Measurements from ENCODE around the gene GRIFIN. TPM values are rescaled to one million over a fixed set of nuclear protein-coding genes. Genes with fewer than 3 reads are reported as not detected.

GRIFIN gene
- total and polyA plus RNA-seq, 10 donors, result not detected

DNA sequence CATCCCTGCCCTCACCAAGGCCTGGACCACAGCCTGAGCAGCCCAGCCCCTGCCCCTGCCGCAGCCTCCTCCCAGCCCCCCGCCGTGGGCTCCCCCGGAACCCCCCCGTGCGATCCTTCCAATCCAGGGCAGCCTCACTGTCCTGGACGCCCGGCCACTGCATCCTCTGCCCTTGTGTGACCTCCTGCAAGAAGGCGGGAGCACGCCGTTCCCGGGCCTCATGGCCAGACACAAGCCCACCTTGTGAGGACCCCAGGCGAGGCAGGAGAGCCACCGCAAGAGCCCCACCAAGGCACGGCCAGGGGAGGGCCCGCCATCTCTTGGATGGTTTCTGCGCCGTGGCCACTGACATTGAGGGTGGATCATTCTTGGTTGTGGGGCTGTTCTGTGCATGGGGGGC is 35.6 kb upstream of the GRIFIN start:
- H3K27me3 ChIP-seq (replicated peaks in 1 of 7), result no peaks in the 10 kb centered on the region
- H3K36me3 ChIP-seq, result no peaks in the 10 kb centered on the region
- no peaks in the 10 kb centered on the region for H3K9me3 ChIP-seq
- DNase-seq, result peak; percentile 88
- TF ChIP-seq, protein P1, sequence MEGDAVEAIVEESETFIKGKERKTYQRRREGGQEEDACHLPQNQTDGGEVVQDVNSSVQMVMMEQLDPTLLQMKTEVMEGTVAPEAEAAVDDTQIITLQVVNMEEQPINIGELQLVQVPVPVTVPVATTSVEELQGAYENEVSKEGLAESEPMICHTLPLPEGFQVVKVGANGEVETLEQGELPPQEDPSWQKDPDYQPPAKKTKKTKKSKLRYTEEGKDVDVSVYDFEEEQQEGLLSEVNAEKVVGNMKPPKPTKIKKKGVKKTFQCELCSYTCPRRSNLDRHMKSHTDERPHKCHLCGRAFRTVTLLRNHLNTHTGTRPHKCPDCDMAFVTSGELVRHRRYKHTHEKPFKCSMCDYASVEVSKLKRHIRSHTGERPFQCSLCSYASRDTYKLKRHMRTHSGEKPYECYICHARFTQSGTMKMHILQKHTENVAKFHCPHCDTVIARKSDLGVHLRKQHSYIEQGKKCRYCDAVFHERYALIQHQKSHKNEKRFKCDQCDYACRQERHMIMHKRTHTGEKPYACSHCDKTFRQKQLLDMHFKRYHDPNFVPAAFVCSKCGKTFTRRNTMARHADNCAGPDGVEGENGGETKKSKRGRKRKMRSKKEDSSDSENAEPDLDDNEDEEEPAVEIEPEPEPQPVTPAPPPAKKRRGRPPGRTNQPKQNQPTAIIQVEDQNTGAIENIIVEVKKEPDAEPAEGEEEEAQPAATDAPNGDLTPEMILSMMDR (IDR thresholded peaks at IDR 0.05 in 8 of 11, conservative IDR thresholded peaks at IDR 0.05 in 3 of 11), result no peak
- TF ChIP-seq POLR2AphosphoS5 (IDR thresholded peaks at IDR 0.05), result no peak
- no peak for TF ChIP-seq POLR2A (IDR thresholded peaks at IDR 0.05)
- H3K4me1 ChIP-seq, result peaks cover 52 to 87% (median 67%) of the 10 kb centered on the region in 6 donors
- peak overlapping the region in 2 of 8 donors; percentile 13 to 55 for H3K4me3 ChIP-seq
- WGBS, 5 donors, result 29 to 45% (median 30%) methylated on average over 4 to 18 of the region's 18 CpGs
- peak overlapping the region; percentile 73 to 97 (median 90) for H3K27ac ChIP-seq
- intact Hi-C loops (cut with DNase I; ENCODE audit: low total_unique reads), result no loop called here

- TF ChIP-seq, protein P1 (IDR thresholded peaks at IDR 0.05 in 8 of 11, conservative IDR thresholded peaks at IDR 0.05 in 3 of 11), result no peak
- peak; percentile 75 to 85 (median 82) for TF ChIP-seq POLR2AphosphoS5 (IDR thresholded peaks at IDR 0.05)
- Histone ChIP-seq H3K27me3 (replicated peaks in 1 of 7) (no peaks in the 10 kb centered on the region), H3K27ac (peak overlapping the region; percentile 73 to 97 (median 90)), H3K36me3 (no peaks in the 10 kb centered on the region), H3K9me3 (no peaks in the 10 kb centered on the region), H3K4me1 (peaks cover 52 to 80% (median 64%) of the 10 kb centered on the region in 6 donors), H3K4me3 (peak overlapping the region in 5 of 8 donors; percentile 9 to 55 (median 13))
- 4 to 15% (median 14%) methylated on average over 4 to 27 of the region's 27 CpGs for WGBS, 5 donors
- intact Hi-C loops (cut with DNase I; ENCODE audit: low total_unique reads), result no loop called here
- peak; percentile 94 for DNase-seq
These were observed 34.9 kb upstream of the GRIFIN start for GRCh38 chr7:2510909-2511768.

DNA sequence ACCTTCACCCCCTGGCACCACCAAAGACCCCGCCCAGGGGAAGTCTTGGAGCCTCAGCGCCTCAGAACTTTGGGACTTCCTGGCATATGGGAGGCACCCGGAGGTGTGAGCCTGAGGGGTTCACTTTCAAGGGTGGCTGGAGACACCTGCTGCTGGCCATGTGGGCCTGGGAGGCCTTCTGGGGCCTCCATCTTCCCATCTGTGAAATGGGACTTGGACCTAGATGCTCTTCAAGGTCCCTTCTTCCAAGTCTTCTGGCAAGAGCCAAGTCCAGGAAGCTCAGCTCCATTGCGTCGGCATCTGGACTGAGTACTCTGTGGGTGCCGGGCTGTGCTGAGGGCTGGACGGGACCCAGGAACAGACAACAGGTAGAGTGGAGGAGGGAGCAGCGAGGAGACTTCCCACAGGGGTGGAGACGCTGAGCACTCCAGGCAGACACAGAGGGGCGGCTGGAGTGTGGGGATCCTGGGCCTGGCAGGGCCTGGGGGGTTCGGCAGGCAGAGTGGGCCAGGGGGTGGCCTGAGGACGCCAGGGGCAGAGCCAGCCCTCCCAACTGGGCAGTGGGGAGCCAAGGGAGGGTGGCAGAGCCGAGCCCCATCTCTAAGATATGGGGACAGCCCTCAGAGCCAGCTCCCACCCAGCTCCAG is 34.1 kb upstream of the GRIFIN start:
- H3K27me3 ChIP-seq (replicated peaks in 1 of 7), result no peaks in the 10 kb centered on the region
- intact Hi-C loops (cut with DNase I; ENCODE audit: low total_unique reads), result no loop called here
- peaks cover 52 to 72% (median 59%) of the 10 kb centered on the region in 6 donors for H3K4me1 ChIP-seq
- H3K27ac ChIP-seq, result peak overlapping the region; percentile 73 to 97 (median 90)
- peak overlapping the region in 1 of 8 donors; percentile 55 for H3K4me3 ChIP-seq
- TF ChIP-seq, protein P1 (IDR thresholded peaks at IDR 0.05 in 8 of 11, conservative IDR thresholded peaks at IDR 0.05 in 3 of 11), result no peak
- no peak for TF ChIP-seq POLR2A (IDR thresholded peaks at IDR 0.05)
- DNase-seq, result peak; percentile 84
- 82 to 90% (median 86%) methylated on average over 10 to 13 of the region's 13 CpGs for WGBS, 5 donors
- no peaks in the 10 kb centered on the region for H3K36me3 ChIP-seq
- no peaks in the 10 kb centered on the region for H3K9me3 ChIP-seq

All from spleen (tissue), 11 donors.